Measurements from ENCODE around the gene INPP4B. TPM values are rescaled to one million over a fixed set of nuclear protein-coding genes. Genes with fewer than 3 reads are reported as not detected.

The INPP4B gene
- polyA plus RNA-seq, 4 donors = 4.9 to 8.7 (median 8.1) TPM

GRCh38 chr4:142500966-142501365 lies 345.1 kb downstream of the INPP4B start:
- DNase-seq (ENCODE audit: low read depth in 4 of 4, low spot score in 3 of 4) = no peak

GRCh38 chr4:142497606-142498005 lies 348.5 kb downstream of the INPP4B start:
- DNase-seq (ENCODE audit: low read depth in 4 of 4, low spot score in 3 of 4) = no peak

- DNase-seq (ENCODE audit: low read depth in 4 of 4, low spot score in 3 of 4) = no peak
Measured at GRCh38 chr4:142493255-142494110, 352.6 kb downstream of the INPP4B start.

GRCh38 chr4:142485452-142485851 lies 360.6 kb downstream of the INPP4B start:
- DNase-seq (ENCODE audit: low read depth in 4 of 4, low spot score in 3 of 4) = no peak

- no peak for DNase-seq (ENCODE audit: low read depth in 4 of 4, low spot score in 3 of 4)
Measured at GRCh38 chr4:142480244-142480643, 365.9 kb downstream of the INPP4B start.

GRCh38 chr4:142475663-142476062 lies 370.4 kb downstream of the INPP4B start:
- no peak for DNase-seq (ENCODE audit: low read depth in 4 of 4, low spot score in 3 of 4)

- no peak for DNase-seq (ENCODE audit: low read depth in 4 of 4, low spot score in 3 of 4)
Measured at GRCh38 chr4:142474398-142475087, 371.6 kb downstream of the INPP4B start.

- DNase-seq (ENCODE audit: low read depth in 4 of 4, low spot score in 3 of 4) = no peak
Measured at GRCh38 chr4:142473960-142474338, 372.2 kb downstream of the INPP4B start.

- DNase-seq (ENCODE audit: low read depth in 4 of 4, low spot score in 3 of 4) = no peak
Measured at GRCh38 chr4:142473218-142473959, 372.7 kb downstream of the INPP4B start.

- DNase-seq (ENCODE audit: low read depth in 4 of 4, low spot score in 3 of 4) = no peak
Measured at GRCh38 chr4:142467088-142467487, 379.0 kb downstream of the INPP4B start.

GRCh38 chr4:142465526-142465925 lies 380.6 kb downstream of the INPP4B start:
- DNase-seq (ENCODE audit: low read depth in 4 of 4, low spot score in 3 of 4) = no peak

- no peak for DNase-seq (ENCODE audit: low read depth in 4 of 4, low spot score in 3 of 4)
Measured at GRCh38 chr4:142463206-142463605, 382.9 kb downstream of the INPP4B start.

GRCh38 chr4:142452161-142452855 lies 393.8 kb downstream of the INPP4B start:
- no peak for DNase-seq (ENCODE audit: low read depth in 4 of 4, low spot score in 3 of 4)

- DNase-seq (ENCODE audit: low read depth in 4 of 4, low spot score in 3 of 4) = no peak
Measured at GRCh38 chr4:142449771-142450373, 396.2 kb downstream of the INPP4B start.

GRCh38 chr4:142447009-142447408 lies 399.1 kb downstream of the INPP4B start:
- no peak for DNase-seq (ENCODE audit: low read depth in 4 of 4, low spot score in 3 of 4)

- DNase-seq (ENCODE audit: low read depth in 4 of 4, low spot score in 3 of 4) = no peak
Measured at GRCh38 chr4:142443469-142443868, 402.6 kb downstream of the INPP4B start.

GRCh38 chr4:142440093-142440492 lies 406.0 kb downstream of the INPP4B start:
- DNase-seq (ENCODE audit: low read depth in 4 of 4, low spot score in 3 of 4) = no peak

GRCh38 chr4:142435599-142436235 lies 410.4 kb downstream of the INPP4B start:
- DNase-seq (ENCODE audit: low read depth in 4 of 4, low spot score in 3 of 4) = no peak

GRCh38 chr4:142434519-142435224 lies 411.4 kb downstream of the INPP4B start:
- DNase-seq (ENCODE audit: low read depth in 4 of 4, low spot score in 3 of 4) = no peak

Data from left renal pelvis (tissue), 4 donors.